Natural killer cell (primary cell): ENCODE data around the gene ACAD8. TPM values are rescaled to one million over a fixed set of nuclear protein-coding genes. Genes with fewer than 3 reads are reported as not detected.
A peak's percentile ranks its signal among the peaks of the same experiment; 100 is the strongest.

Source experiments
- ATAC-seq, 3 donors: fragments of 150-1000 bp in 2 of 3; fragments of 200-7000 bp in 1 of 3; cut with Tn5 transposase; 1 replicate in 1 of 3; 2 replicates in 2 of 3; pipeline ENCODE4 v1.10.0; 2021; ENCODE audit warnings: mild to moderate bottlenecking in 2 of 3, moderate library complexity in 2 of 3
- DNase-seq, 2 donors: peaks; one replicate each; pipeline versions ENCODE4 v3.0.0 to v3.0.0-alpha.2; 2013 to 2021; ENCODE audit warnings: mixed read lengths in 1 of 2
- H3K27ac ChIP-seq: one replicate; pipeline ENCODE4 v1.5.1; 2013; ENCODE audit warnings: mild to moderate bottlenecking, low read length
- H3K27me3 ChIP-seq: one replicate; pipeline ENCODE4 v1.6.1; 2013; ENCODE audit warnings: low read length; ENCODE audit not compliant: control insufficient read depth, insufficient read depth
- H3K36me3 ChIP-seq: one replicate; pipeline ENCODE4 v1.6.1; 2013; ENCODE audit warnings: low read length; ENCODE audit not compliant: control insufficient read depth, insufficient read depth
- H3K4me1 ChIP-seq: one replicate; pipeline ENCODE4 v1.6.1; 2013; ENCODE audit warnings: low read length; ENCODE audit not compliant: control insufficient read depth, insufficient read depth
- H3K4me3 ChIP-seq: one replicate; pipeline ENCODE4 v1.5.1; 2013; ENCODE audit warnings: low read length
- H3K9me3 ChIP-seq: one replicate; pipeline ENCODE4 v1.6.1; 2013; ENCODE audit warnings: low read length; ENCODE audit not compliant: control insufficient read depth, insufficient read depth
- H3K27ac Mint-ChIP-seq, 2 donors: one replicate each; pipeline ENCODE4 v1.8.0; 2022; ENCODE audit warnings: mild to moderate bottlenecking in 2 of 2, mixed read lengths in 2 of 2, moderate library complexity in 1 of 2
- H3K27me3 Mint-ChIP-seq, 2 donors: one replicate each; pipeline ENCODE4 v1.8.0; 2022; ENCODE audit warnings: low read depth in 2 of 2, mixed read lengths in 2 of 2
- H3K36me3 Mint-ChIP-seq: one replicate; pipeline ENCODE4 v1.8.0; 2022; ENCODE audit warnings: mixed read lengths
- H3K4me1 Mint-ChIP-seq, 2 donors: one replicate each; pipeline ENCODE4 v1.8.0; 2022; ENCODE audit warnings: mixed read lengths in 2 of 2
- H3K4me3 Mint-ChIP-seq: one replicate; pipeline ENCODE4 v1.8.0; 2022; ENCODE audit warnings: mild to moderate bottlenecking, moderate library complexity, mixed read lengths
- H3K9me3 Mint-ChIP-seq, 2 donors: one replicate each; pipeline ENCODE4 v1.8.0; 2022; ENCODE audit warnings: mixed read lengths in 2 of 2
- WGBS: methylation state at CpG from one replicate; pipeline ENCODE4 v1.1.7; 2013; ENCODE audit warnings: missing lambda C conversion rate; ENCODE audit not compliant: insufficient coverage; 5-methylcytosine and 5-hydroxymethylcytosine counted together
- intact Hi-C: fragments of 100-400 bp; cut with micrococcal nuclease; formaldehyde crosslinking; loops from one replicate; pipeline ENCODE4 v1.14.2; 2022
- total RNA-seq, 4 donors: library from RNA; stranded (reverse); fragments of 120-200 nt in 1 of 4; gene quantifications; one replicate each; pipeline versions ENCODE4 v1.2.3 to v1.2.4, GENCODE V29; 2013 to 2022
- TF ChIP-seq, protein P1 (sequence below): fragments of 200-600 bp; IDR thresholded peaks from one replicate; pipeline ENCODE4 v1.8.0; 2022; ENCODE audit warnings: antibody characterized with exemption

The ACAD8 gene
- total RNA-seq, 3 donors from 2014 or later (not counting 1 experiment from before 2014, with no cell fraction given) = 24.3 to 42.5 (median 39.3) TPM

DNA sequence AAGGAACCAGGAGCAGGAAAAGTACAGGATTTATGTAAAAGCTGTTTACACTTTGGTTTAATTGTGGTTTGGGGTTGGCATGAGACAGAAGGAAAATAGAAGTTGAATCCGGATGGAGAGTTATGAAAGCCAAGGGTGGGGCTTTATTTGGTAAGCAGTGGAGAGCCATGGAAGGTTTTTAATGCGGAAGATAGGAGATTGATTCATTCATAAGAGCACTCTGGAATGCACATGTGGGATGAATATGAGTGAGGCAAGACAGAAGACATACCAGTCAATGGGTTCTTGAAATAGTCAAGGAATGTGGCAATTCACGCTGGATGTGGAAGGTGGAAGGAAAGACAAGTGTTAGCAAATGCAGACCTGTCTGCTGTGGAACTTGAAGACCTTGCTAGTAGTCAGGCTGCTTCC is 13.5 kb downstream of the ACAD8 start:
- DNase-seq (no peak), ATAC-seq (no peak)
- Histone ChIP-seq H3K4me1 (peaks cover 16% of the 10 kb centered on the region), H3K4me3 (no peak overlapping the region), H3K9me3 (no peaks in the 10 kb centered on the region), H3K27ac (no peak overlapping the region), H3K27me3 (no peaks in the 10 kb centered on the region), H3K36me3 (peaks cover 19% of the 10 kb centered on the region)
- Mint-ChIP-seq H3K4me3 (no peak overlapping the region), H3K27me3 (peaks cover 10 to 13% of the 10 kb centered on the region in 2 donors), H3K9me3 (no peaks in the 10 kb centered on the region), H3K4me1 (peaks cover 10 to 14% of the 10 kb centered on the region in 2 donors), H3K27ac (no peak overlapping the region), H3K36me3 (no peaks in the 10 kb centered on the region)
- WGBS = 40% methylated on average over 3 of the region's 3 CpGs
- intact Hi-C loops = no loop called here
- TF ChIP-seq, protein P1, sequence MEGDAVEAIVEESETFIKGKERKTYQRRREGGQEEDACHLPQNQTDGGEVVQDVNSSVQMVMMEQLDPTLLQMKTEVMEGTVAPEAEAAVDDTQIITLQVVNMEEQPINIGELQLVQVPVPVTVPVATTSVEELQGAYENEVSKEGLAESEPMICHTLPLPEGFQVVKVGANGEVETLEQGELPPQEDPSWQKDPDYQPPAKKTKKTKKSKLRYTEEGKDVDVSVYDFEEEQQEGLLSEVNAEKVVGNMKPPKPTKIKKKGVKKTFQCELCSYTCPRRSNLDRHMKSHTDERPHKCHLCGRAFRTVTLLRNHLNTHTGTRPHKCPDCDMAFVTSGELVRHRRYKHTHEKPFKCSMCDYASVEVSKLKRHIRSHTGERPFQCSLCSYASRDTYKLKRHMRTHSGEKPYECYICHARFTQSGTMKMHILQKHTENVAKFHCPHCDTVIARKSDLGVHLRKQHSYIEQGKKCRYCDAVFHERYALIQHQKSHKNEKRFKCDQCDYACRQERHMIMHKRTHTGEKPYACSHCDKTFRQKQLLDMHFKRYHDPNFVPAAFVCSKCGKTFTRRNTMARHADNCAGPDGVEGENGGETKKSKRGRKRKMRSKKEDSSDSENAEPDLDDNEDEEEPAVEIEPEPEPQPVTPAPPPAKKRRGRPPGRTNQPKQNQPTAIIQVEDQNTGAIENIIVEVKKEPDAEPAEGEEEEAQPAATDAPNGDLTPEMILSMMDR = no peak

DNA sequence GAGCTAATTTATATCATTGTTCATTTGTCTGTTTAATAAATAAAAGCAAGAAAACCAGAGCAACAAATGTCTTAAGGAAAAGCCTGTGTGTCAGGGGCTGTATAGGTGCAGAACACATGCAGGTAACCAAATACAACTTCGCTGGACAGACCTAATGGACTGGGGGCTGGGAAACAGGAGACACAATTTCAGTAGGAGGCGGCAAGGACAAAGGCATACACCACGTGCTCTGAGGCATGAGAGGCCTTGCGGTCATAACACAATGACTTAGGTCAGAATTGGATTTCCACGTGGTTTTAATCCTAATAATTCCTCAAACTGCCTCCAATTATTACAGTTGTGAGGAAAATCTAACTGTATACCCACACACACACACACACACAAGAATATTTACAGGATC is 14.1 kb downstream of the ACAD8 start:
- Histone ChIP-seq H3K4me3 (no peak overlapping the region), H3K4me1 (peaks cover 11% of the 10 kb centered on the region), H3K9me3 (no peaks in the 10 kb centered on the region), H3K27ac (no peak overlapping the region), H3K36me3 (peaks cover 14% of the 10 kb centered on the region), H3K27me3 (no peaks in the 10 kb centered on the region)
- H3K27me3 Mint-ChIP-seq = peaks cover 14 to 17% of the 10 kb centered on the region in 2 donors
- H3K36me3 Mint-ChIP-seq = no peaks in the 10 kb centered on the region
- ATAC-seq = no peak
- WGBS = 91% methylated on average over 5 of the region's 5 CpGs
- no peak overlapping the region for H3K27ac Mint-ChIP-seq
- TF ChIP-seq, protein P1 = no peak
- no peak overlapping the region for H3K4me3 Mint-ChIP-seq
- intact Hi-C loops = no loop called here
- no peaks in the 10 kb centered on the region for H3K9me3 Mint-ChIP-seq
- no peak for DNase-seq
- peaks cover 10 to 14% of the 10 kb centered on the region in 2 donors for H3K4me1 Mint-ChIP-seq

DNA sequence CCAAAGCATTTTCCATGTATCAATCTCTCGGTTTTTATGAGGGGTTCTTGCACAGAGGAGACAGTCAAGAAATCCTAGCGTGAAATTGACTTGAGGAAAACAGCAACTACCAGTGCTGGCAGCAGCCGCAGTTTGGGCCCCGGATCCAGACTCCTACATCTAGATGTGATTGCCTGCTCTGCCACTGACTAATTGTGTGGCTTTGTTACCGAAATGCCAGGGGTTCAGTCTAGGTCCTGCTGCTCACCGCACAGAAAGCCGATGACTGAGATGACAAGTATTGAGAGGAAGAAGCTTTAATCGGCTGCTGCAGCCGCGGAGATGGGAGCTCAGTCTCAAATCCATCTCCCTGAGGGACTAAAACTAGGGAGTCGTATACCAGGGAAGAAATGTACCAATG is 14.6 kb downstream of the ACAD8 start:
- H3K4me1 Mint-ChIP-seq = peaks cover 10 to 14% of the 10 kb centered on the region in 2 donors
- 94% methylated on average over 11 of the region's 11 CpGs for WGBS
- intact Hi-C loops = no loop called here
- H3K4me3 Mint-ChIP-seq = no peak overlapping the region
- H3K4me3 ChIP-seq = no peak overlapping the region
- H3K27me3 Mint-ChIP-seq = peaks cover 19 to 22% of the 10 kb centered on the region in 2 donors
- H3K9me3 Mint-ChIP-seq = no peaks in the 10 kb centered on the region
- TF ChIP-seq, protein P1 = no peak
- H3K36me3 ChIP-seq = peaks cover 9% of the 10 kb centered on the region
- H3K36me3 Mint-ChIP-seq = no peaks in the 10 kb centered on the region
- no peak overlapping the region for H3K27ac Mint-ChIP-seq
- peaks cover 11% of the 10 kb centered on the region for H3K4me1 ChIP-seq
- H3K27me3 ChIP-seq = peaks cover 3% of the 10 kb centered on the region
- H3K9me3 ChIP-seq = no peaks in the 10 kb centered on the region
- DNase-seq = no peak
- H3K27ac ChIP-seq = no peak overlapping the region
- ATAC-seq = no peak

DNA sequence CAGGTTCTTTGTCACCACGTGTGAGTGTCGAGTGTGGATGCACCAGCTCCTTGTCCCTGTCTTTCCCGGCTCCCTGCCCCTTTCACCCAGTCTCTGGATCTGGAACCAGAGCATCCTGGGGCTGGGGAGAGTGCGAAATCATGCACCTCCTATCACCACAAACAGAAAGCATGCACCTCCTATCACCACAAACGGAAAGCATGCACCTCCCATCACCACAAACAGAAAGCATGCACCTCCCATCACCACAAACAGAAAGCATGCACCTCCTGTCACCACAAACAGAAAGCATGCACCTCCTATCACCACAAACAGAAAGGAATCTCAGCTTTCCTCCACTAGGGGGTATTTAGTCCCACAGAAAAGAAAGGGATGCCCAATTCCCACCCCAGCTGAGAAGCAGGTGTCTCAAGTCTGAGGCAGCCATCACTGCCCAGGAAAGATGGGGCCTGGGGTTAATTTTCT is 16.9 kb downstream of the ACAD8 start:
- DNase-seq (peak in 1 of 2 donors; percentile 68), ATAC-seq (peak in 2 of 3 donors; percentile 32 to 45)
- H3K27ac Mint-ChIP-seq = no peak overlapping the region
- Histone ChIP-seq H3K36me3 (no peaks in the 10 kb centered on the region), H3K4me3 (no peak overlapping the region), H3K9me3 (no peaks in the 10 kb centered on the region), H3K27ac (no peak overlapping the region), H3K4me1 (peaks cover 11% of the 10 kb centered on the region), H3K27me3 (peaks cover 11% of the 10 kb centered on the region)
- 27% methylated on average over 5 of the region's 5 CpGs for WGBS
- H3K4me1 Mint-ChIP-seq = peaks cover 13 to 17% of the 10 kb centered on the region in 2 donors
- intact Hi-C loops = no loop called here
- peaks cover 36 to 42% of the 10 kb centered on the region in 2 donors for H3K27me3 Mint-ChIP-seq
- H3K4me3 Mint-ChIP-seq = peak overlapping the region; percentile 5
- H3K9me3 Mint-ChIP-seq = no peaks in the 10 kb centered on the region
- TF ChIP-seq, protein P1 = no peak
- no peaks in the 10 kb centered on the region for H3K36me3 Mint-ChIP-seq
